HepG2 (cell line): ENCODE data around the gene TLN1. TPM values are rescaled to one million over a fixed set of nuclear protein-coding genes. Genes with fewer than 3 reads are reported as not detected.
A peak's percentile ranks its signal among the peaks of the same experiment; 100 is the strongest.

Source experiments
- PATZ1 ChIP-seq: sonication (generic); formaldehyde crosslinking; IDR thresholded peaks from 2 replicates; pipeline ENCODE4 v1.4.0; 2020; ENCODE audit warnings: missing genetic modification reagents
- PRDM10 ChIP-seq: sonication (generic); formaldehyde crosslinking; IDR thresholded peaks from 2 replicates; pipeline ENCODE4 v1.4.0; 2020; ENCODE audit warnings: low read depth, missing genetic modification reagents
- SAFB2 ChIP-seq: sonication (generic); formaldehyde crosslinking; IDR thresholded peaks from 2 replicates; pipeline ENCODE4 v1.5.1; 2020; ENCODE audit warnings: missing genetic modification reagents, low read depth, mild to moderate bottlenecking, borderline replicate concordance
- TRIM24 ChIP-seq: sonication (generic); formaldehyde crosslinking; IDR thresholded peaks from 2 replicates; pipeline ENCODE4 v1.8.0; 2022; ENCODE audit warnings: mild to moderate bottlenecking, missing genetic modification reagents
- ZFP90 ChIP-seq: sonication (generic); formaldehyde crosslinking; IDR thresholded peaks from 2 replicates; pipeline ENCODE4 v1.8.0; 2022; ENCODE audit warnings: missing genetic modification reagents, mild to moderate bottlenecking, inconsistent platforms, borderline replicate concordance
- ZNF160 ChIP-seq: sonication (generic); formaldehyde crosslinking; IDR thresholded peaks from 2 replicates; pipeline ENCODE4 v1.8.0; 2022; ENCODE audit warnings: mild to moderate bottlenecking, inconsistent platforms, missing genetic modification reagents
- ZNF318 ChIP-seq: sonication (generic); formaldehyde crosslinking; IDR thresholded peaks from 2 replicates; pipeline ENCODE4 v1.4.0; 2020; ENCODE audit warnings: mild to moderate bottlenecking, missing genetic modification reagents
- ZNF546 ChIP-seq: sonication (generic); formaldehyde crosslinking; conservative IDR thresholded peaks from 2 replicates; pipeline ENCODE4 v1.8.1; 2023; ENCODE audit warnings: mild to moderate bottlenecking, missing genetic modification reagents
- ZSCAN25 ChIP-seq: sonication (generic); formaldehyde crosslinking; IDR thresholded peaks from 2 replicates; pipeline ENCODE4 v1.8.0; 2022; ENCODE audit warnings: mild to moderate bottlenecking, missing genetic modification reagents
- polyA plus RNA-seq, 8 experiments: library from polyadenylated mRNA; depleted of rRNA in 3 of 8; stranded (reverse) in 7 of 8; unstranded in 1 of 8; fragments of >200 nt; fragmentation: Illumina TruSeq in 4 of 8; extraction: Trizol in 4 of 8; gene quantifications; 2 replicates each; pipeline versions ENCODE4 v1.2.1 to v1.2.3, GENCODE V29; 2011 to 2016; ENCODE audit warnings: low read depth in 4 of 8, missing spikeins in 1 of 8, mixed read lengths in 1 of 8; ENCODE audit not compliant: insufficient read depth in 1 of 8
- total RNA-seq, 5 experiments: library from RNA; depleted of rRNA; stranded (reverse); fragments of >200 nt; fragmentation: Illumina TruSeq; extraction: Trizol; gene quantifications; 2 replicates each; pipeline ENCODE4 v1.2.3, GENCODE V29; 2016; ENCODE audit warnings: low read depth in 1 of 5

The TLN1 gene
- total and polyA plus RNA-seq, 2 of the 13 experiments (the other 11 are each of a cell fraction or from before 2014, with no cell fraction given): 35.2 to 51.8 TPM

GRCh38 chr9:35658137-35658967, 73.6 kb downstream of the TLN1 start, which contains the start of gene CCDC107 (continued):
- TF ChIP-seq PRDM10 (CRISPR knock-in tag): 0 out of 2 replicates have a peak, but pooled peaks have one; percentile 18
- TF ChIP-seq ZSCAN25 (CRISPR knock-in tag): no peak
- TF ChIP-seq ZNF318 (CRISPR knock-in tag): no peak
- peak; percentile 55; the same call in 1 of the 2 replicates for TF ChIP-seq PATZ1 (CRISPR knock-in tag)
- no peak for TF ChIP-seq ZNF160 (CRISPR knock-in tag)
- TF ChIP-seq SAFB2 (CRISPR knock-in tag): no peak; the same call in 1 of the 2 replicates
- no peak for TF ChIP-seq ZNF546 (CRISPR knock-in tag)
- TF ChIP-seq ZFP90 (CRISPR knock-in tag): no peak
- TF ChIP-seq TRIM24 (CRISPR knock-in tag): no peak
